ENCODE results near the gene COL6A2. TPM values are rescaled to one million over a fixed set of nuclear protein-coding genes. Genes with fewer than 3 reads are reported as not detected.

The COL6A2 gene
- total RNA-seq, 1 experiment from 2014 or later = 129 TPM

DNA sequence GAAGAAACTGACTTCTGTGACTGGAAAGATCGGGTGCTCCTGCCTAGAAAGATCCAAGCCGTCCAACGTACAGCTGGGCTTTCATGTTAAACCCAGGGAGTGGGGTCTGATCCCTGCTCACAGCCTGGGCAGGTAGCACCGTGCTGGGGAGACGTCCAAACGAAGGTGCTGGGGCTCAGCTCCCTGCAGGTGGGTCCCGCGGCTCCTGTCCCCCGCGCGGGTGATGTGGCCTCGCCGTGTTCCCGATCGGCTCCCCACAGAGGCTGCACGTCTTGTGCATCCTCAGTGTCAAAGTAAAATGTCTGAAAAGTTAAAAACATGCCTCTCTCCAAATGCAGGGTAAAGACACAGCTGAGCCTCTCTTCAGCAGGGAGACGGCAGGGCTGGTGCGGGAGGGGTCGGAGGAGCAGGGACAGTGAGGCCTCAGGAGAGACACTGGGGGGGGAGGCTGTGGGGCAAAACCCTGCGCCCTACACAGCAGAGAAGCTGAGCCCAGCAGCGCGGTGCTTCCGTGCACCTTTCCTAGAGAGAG, 40.1 kb upstream of the COL6A2 start:
- H3K18ac ChIP-seq (ENCODE audit: insufficient read length, low read depth, low read length) = no peak overlapping the region
- H2BK20ac ChIP-seq (ENCODE audit: low read depth, low read length, poor library complexity, severe bottlenecking) = no peak overlapping the region
- H3K4ac ChIP-seq (ENCODE audit: low read depth, low read length) = no peak overlapping the region
- TF ChIP-seq CTCF (conservative IDR thresholded peaks at IDR 0.05) = no peak
- no peak overlapping the region for H4K8ac ChIP-seq (replicated peaks; ENCODE audit: insufficient read length, low read depth, low read length)
- peaks cover 4 to 6% of the 10 kb centered on the region in 2 experiments; a peak in 3 of 4 replicates for H3K4me1 Mint-ChIP-seq
- no peaks in the 10 kb centered on the region for H3K23me2 ChIP-seq (ENCODE audit: insufficient read length, low read depth, low read length, poor library complexity, severe bottlenecking)
- peaks cover 13% of the 10 kb centered on the region for H3K27me3 Mint-ChIP-seq (ENCODE audit: low read depth)
- H3K56ac ChIP-seq (ENCODE audit: insufficient read length, low read depth, low read length) = no peak overlapping the region
- H2AK5ac ChIP-seq (ENCODE audit: insufficient read length, low read length) = no peak overlapping the region
- no peaks in the 10 kb centered on the region for H3K79me1 ChIP-seq (ENCODE audit: insufficient read depth, low read depth, low read length, poor library complexity, severe bottlenecking)
- peak; percentile 15 for DNase-seq
- peaks cover 37 to 41% of the 10 kb centered on the region in 2 experiments for H3K9me3 Mint-ChIP-seq
- H4K5ac ChIP-seq (ENCODE audit: insufficient read length, low read depth, low read length) = no peak overlapping the region
- no CpG with 5 or more reads among the region's 23 CpGs for WGBS (ENCODE audit: extremely low coverage, insufficient read length, low lambda C conversion rate)
- peaks cover 7 to 26% (median 18%) of the 10 kb centered on the region in 3 experiments; a peak in 6 of 7 replicates for H3K36me3 Mint-ChIP-seq (ENCODE audit: insufficient read depth in 1 of 3, low read depth in 3 of 3)
- H3K4me2 ChIP-seq (ENCODE audit: insufficient read depth, insufficient read length, low read length) = no peak overlapping the region
- no peak overlapping the region for H4K91ac ChIP-seq (ENCODE audit: insufficient read length, low read depth, low read length)
- no peaks in the 10 kb centered on the region for H3K27me3 ChIP-seq (ENCODE audit: insufficient read depth, low read length)
- no peaks in the 10 kb centered on the region for H3K79me2 ChIP-seq (ENCODE audit: insufficient read depth, low read length)
- peaks cover 2% of the 10 kb centered on the region for H4K20me1 ChIP-seq (ENCODE audit: control insufficient read depth, insufficient read depth, insufficient read length)
- no peak overlapping the region for H2BK12ac ChIP-seq (ENCODE audit: insufficient read length, low read depth, low read length)
- H3T11ph ChIP-seq (ENCODE audit: low read length) = no peak overlapping the region
- no peak overlapping the region for H2AFZ ChIP-seq (ENCODE audit: low read length)
- no peak overlapping the region for H3K9ac ChIP-seq (ENCODE audit: extremely low read depth, insufficient read length, low read length)
- H3K27ac Mint-ChIP-seq = no peak overlapping the region
- H2BK15ac ChIP-seq (ENCODE audit: low read depth, low read length) = no peak overlapping the region
- H3K27ac ChIP-seq (ENCODE audit: insufficient read length, low read depth, low read length) = no peak overlapping the region
- H3K23ac ChIP-seq (ENCODE audit: insufficient read length, low read depth, low read length) = no peak overlapping the region
- H3K4me3 Mint-ChIP-seq = no peak overlapping the region; a peak in 1 of 5 replicates
- H2BK120ac ChIP-seq (ENCODE audit: low read depth, low read length, poor library complexity, severe bottlenecking) = no peak overlapping the region
- no peak overlapping the region for H3K14ac ChIP-seq (ENCODE audit: insufficient read depth, low read length)
- H3K9me3 ChIP-seq (ENCODE audit: control insufficient read depth, low read depth, low read length) = peaks cover 13% of the 10 kb centered on the region
- H3K4me1 ChIP-seq (ENCODE audit: insufficient read depth, low read length) = no peaks in the 10 kb centered on the region; the same call in 1 of the 2 replicates
- no peak overlapping the region for H2BK5ac ChIP-seq (ENCODE audit: insufficient read length, low read length)

All from H9 (cell line).